Measurements from ENCODE around the gene FIZ1. TPM values are rescaled to one million over a fixed set of nuclear protein-coding genes. Genes with fewer than 3 reads are reported as not detected.
"Not testable (repeated sequence)": the region's sequence is repeated elsewhere in the genome, so short reads cannot be mapped to it uniquely, and the experiment has no call there.

The FIZ1 gene
- total and polyA plus RNA-seq, 2 donors from 2014 or later = 11.9 to 17.9 TPM

DNA sequence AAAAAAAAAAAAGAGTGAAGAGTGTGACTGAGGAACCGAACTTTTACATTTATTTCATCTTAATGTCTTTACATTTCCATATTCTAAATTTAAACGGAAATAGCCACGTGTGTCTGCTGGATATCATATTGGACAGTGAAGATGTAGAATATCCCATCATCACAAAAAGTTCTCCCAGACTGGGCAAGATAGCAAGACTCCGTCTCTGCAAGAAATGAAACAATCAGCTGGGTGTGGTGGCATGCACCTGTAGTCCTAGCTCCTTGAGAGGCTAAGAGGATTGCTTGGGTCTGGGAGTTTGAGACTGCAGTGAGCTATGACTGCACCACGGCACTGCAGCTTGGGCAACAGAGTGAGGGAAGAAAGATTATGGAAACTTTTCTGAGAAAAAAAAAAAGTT is 22.6 kb downstream of the FIZ1 start:
- Histone ChIP-seq H3K36me3 (ENCODE audit: control insufficient read depth in 2 of 3, insufficient read depth in 3 of 3, low read length in 3 of 3) (peaks cover 0 to 8% (median 0%) of the 10 kb centered on the region in 3 donors), H3K9ac (ENCODE audit: low read length in 3 of 3) (no peak overlapping the region), H3K27me3 (ENCODE audit: control insufficient read depth, insufficient read depth, low read length) (no peaks in the 10 kb centered on the region), H3K4me3 (ENCODE audit: low read length in 3 of 3) (no peak overlapping the region), H3K4me1 (ENCODE audit: control insufficient read depth in 2 of 3, insufficient read depth in 2 of 3, low read depth in 1 of 3, low read length in 3 of 3) (peaks cover 3 to 11% (median 6%) of the 10 kb centered on the region in 3 donors), H3K9me3 (ENCODE audit: control insufficient read depth in 2 of 3, insufficient read depth in 1 of 3, low read length in 3 of 3) (no peaks in the 10 kb centered on the region), H3K27ac (ENCODE audit: low read depth in 2 of 2, low read length in 2 of 2) (no peak overlapping the region)
- DNase-seq (no peak), FAIRE-seq (no peak)
- TF ChIP-seq, protein P1, sequence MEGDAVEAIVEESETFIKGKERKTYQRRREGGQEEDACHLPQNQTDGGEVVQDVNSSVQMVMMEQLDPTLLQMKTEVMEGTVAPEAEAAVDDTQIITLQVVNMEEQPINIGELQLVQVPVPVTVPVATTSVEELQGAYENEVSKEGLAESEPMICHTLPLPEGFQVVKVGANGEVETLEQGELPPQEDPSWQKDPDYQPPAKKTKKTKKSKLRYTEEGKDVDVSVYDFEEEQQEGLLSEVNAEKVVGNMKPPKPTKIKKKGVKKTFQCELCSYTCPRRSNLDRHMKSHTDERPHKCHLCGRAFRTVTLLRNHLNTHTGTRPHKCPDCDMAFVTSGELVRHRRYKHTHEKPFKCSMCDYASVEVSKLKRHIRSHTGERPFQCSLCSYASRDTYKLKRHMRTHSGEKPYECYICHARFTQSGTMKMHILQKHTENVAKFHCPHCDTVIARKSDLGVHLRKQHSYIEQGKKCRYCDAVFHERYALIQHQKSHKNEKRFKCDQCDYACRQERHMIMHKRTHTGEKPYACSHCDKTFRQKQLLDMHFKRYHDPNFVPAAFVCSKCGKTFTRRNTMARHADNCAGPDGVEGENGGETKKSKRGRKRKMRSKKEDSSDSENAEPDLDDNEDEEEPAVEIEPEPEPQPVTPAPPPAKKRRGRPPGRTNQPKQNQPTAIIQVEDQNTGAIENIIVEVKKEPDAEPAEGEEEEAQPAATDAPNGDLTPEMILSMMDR (IDR thresholded peaks at IDR 0.05; ENCODE audit: borderline replicate concordance, extremely low read depth, insufficient read depth) = no peak
- intact Hi-C loops (cut with DNase I) = no loop called here

DNA sequence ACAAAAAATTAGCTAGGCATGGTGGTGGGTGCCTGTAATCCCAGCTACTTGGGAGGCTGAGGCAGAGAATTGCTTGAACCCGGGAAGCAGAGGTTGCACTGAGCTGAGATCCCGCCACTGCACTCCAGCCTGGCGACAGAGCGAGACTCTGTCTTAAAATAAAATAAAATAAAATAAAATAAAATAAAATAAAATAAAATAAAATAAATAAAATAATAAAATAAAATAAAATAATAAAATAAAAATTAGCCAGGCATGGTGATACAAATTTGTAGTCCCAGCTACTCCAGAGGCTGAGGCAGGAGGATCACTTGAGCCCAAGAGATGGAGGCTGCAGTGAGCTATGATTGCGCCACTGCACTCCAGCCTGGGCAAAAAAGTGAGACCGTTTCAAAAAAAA is 25.4 kb downstream of the FIZ1 start:
- H3K4me3 ChIP-seq (ENCODE audit: low read length in 3 of 3); DNase-seq; intact Hi-C loops (cut with DNase I); FAIRE-seq; H3K9ac ChIP-seq (ENCODE audit: low read length in 3 of 3); H3K27me3 ChIP-seq (ENCODE audit: control insufficient read depth, insufficient read depth, low read length); H3K4me1 ChIP-seq (ENCODE audit: control insufficient read depth in 2 of 3, insufficient read depth in 2 of 3, low read depth in 1 of 3, low read length in 3 of 3); H3K9me3 ChIP-seq (ENCODE audit: control insufficient read depth in 2 of 3, insufficient read depth in 1 of 3, low read length in 3 of 3); H3K27ac ChIP-seq (ENCODE audit: low read depth in 2 of 2, low read length in 2 of 2); H3K36me3 ChIP-seq (ENCODE audit: control insufficient read depth in 2 of 3, insufficient read depth in 3 of 3, low read length in 3 of 3): not testable (repeated sequence)

DNA sequence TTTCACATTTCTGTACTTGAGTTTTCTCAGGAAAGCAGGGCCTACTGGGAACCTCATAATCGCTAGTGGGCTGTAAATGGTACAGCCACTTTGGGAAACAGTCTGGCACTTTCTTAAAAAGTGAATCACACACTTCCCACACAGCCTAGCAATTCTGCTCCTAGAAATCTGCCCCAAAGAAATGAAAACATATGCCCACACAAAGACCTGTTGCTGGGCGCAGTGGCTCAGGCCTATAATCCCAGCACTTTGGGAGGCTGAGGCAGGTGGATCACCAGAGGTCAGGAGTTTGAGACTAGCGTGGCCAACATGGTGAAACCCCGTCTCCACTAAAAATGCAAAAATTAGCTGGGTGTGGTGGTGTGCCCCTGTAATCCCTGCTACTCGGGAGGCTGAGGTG is 29.8 kb downstream of the FIZ1 start:
- H3K36me3 ChIP-seq (ENCODE audit: control insufficient read depth in 2 of 3, insufficient read depth in 3 of 3, low read length in 3 of 3); H3K4me1 ChIP-seq (ENCODE audit: control insufficient read depth in 2 of 3, insufficient read depth in 2 of 3, low read depth in 1 of 3, low read length in 3 of 3); H3K27me3 ChIP-seq (ENCODE audit: control insufficient read depth, insufficient read depth, low read length); intact Hi-C loops (cut with DNase I); FAIRE-seq; H3K27ac ChIP-seq (ENCODE audit: low read depth in 2 of 2, low read length in 2 of 2); H3K9ac ChIP-seq (ENCODE audit: low read length in 3 of 3); DNase-seq; H3K4me3 ChIP-seq (ENCODE audit: low read length in 3 of 3); H3K9me3 ChIP-seq (ENCODE audit: control insufficient read depth in 2 of 3, insufficient read depth in 1 of 3, low read length in 3 of 3): not testable (repeated sequence)

DNA sequence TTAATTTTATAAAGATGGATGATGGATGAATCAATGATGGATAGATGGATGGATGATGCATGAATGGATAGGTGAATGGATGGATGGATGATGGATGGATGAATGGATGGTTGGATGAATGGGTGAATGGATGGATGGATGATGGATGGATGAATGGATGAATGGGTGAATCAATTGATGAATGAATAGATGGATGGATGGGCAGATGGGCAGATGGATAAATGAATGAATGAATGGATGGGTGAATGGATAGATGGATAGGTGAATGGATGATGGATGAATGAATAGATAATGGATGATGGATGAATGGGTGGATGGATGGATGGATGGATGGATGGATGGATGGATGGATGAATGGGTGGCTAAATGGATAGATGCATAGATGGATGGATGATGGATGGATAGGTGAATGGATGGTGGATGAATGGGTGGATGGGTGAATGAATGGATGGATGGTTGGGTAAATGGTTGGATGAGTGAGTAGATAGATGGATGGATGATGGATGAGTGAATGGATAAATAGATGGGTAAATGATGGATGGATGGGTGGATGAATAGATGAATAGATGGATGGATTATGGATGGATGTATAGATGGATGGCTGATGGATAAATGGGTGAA is 31.5 kb downstream of the FIZ1 start:
- Histone ChIP-seq H3K9ac (ENCODE audit: low read length in 3 of 3) (no peak overlapping the region), H3K27ac (ENCODE audit: low read depth in 2 of 2, low read length in 2 of 2) (no peak overlapping the region), H3K9me3 (ENCODE audit: control insufficient read depth in 2 of 3, insufficient read depth in 1 of 3, low read length in 3 of 3) (no peaks in the 10 kb centered on the region), H3K27me3 (ENCODE audit: control insufficient read depth, insufficient read depth, low read length) (no peaks in the 10 kb centered on the region), H3K36me3 (ENCODE audit: control insufficient read depth in 2 of 3, insufficient read depth in 3 of 3, low read length in 3 of 3) (no peaks in the 10 kb centered on the region), H3K4me3 (ENCODE audit: low read length in 3 of 3) (no peak overlapping the region), H3K4me1 (ENCODE audit: control insufficient read depth in 2 of 3, insufficient read depth in 2 of 3, low read depth in 1 of 3, low read length in 3 of 3) (no peaks in the 10 kb centered on the region)
- intact Hi-C loops (cut with DNase I) = no loop called here
- FAIRE-seq = no peak
- DNase-seq = no peak
- TF ChIP-seq, protein P1 (IDR thresholded peaks at IDR 0.05; ENCODE audit: borderline replicate concordance, extremely low read depth, insufficient read depth) = no peak
